Activated CD4-positive, alpha-beta T cell treated with anti-CD3 and anti-CD28 coated beads, Interleukin-2, Interleukin-6, amounts not matched to agents 100 ng/mL and 50 ng/mL, durations not matched to agents 16 hours and 8 hours (primary cell): ENCODE measurements around the gene TBCC.
"Not testable (repeated sequence)": the region's sequence is repeated elsewhere in the genome, so short reads cannot be mapped to it uniquely, and the experiment has no call there.

ENCODE experiments used
- DNase-seq: peaks from one replicate; pipeline ENCODE4 v3.0.0-alpha.2; 2020

The TBCC gene

GRCh38 chr6:42769836-42770235 is 23.9 kb upstream of the TBCC start:
- no peak for DNase-seq

GRCh38 chr6:42769051-42769450 is 23.1 kb upstream of the TBCC start:
- DNase-seq: no peak

- DNase-seq: no peak
Measured at GRCh38 chr6:42766163-42766670, 20.3 kb upstream of the TBCC start.

- no peak for DNase-seq
Measured at GRCh38 chr6:42764911-42765648, 19.2 kb upstream of the TBCC start.

GRCh38 chr6:42762950-42763349 is 17.0 kb upstream of the TBCC start:
- no peak for DNase-seq

- no peak for DNase-seq
Measured at GRCh38 chr6:42762426-42762859, 16.5 kb upstream of the TBCC start.

- DNase-seq: no peak
Measured at GRCh38 chr6:42761287-42762067, 15.6 kb upstream of the TBCC start.

- DNase-seq: no peak
Measured at GRCh38 chr6:42758756-42759430, 13.0 kb upstream of the TBCC start.

GRCh38 chr6:42756722-42757121 is 10.8 kb upstream of the TBCC start:
- no peak for DNase-seq

- no peak for DNase-seq
Measured at GRCh38 chr6:42754759-42755158, 8.9 kb upstream of the TBCC start.

- no peak for DNase-seq
Measured at GRCh38 chr6:42751055-42751454, 5.2 kb upstream of the TBCC start.

GRCh38 chr6:42748203-42748898 is 2.4 kb upstream of the TBCC start:
- DNase-seq: no peak

GRCh38 chr6:42746463-42747391 is 824 bp upstream of the TBCC start:
- peak; percentile 93 for DNase-seq

- peak; percentile 48 for DNase-seq
Measured at GRCh38 chr6:42745083-42745639, 742 bp downstream of the TBCC start.

- no peak for DNase-seq
Measured at GRCh38 chr6:42744351-42744893, 1.5 kb downstream of the TBCC start.

GRCh38 chr6:42742116-42742894 is 3.6 kb downstream of the TBCC start:
- DNase-seq: no peak

- no peak for DNase-seq
Measured at GRCh38 chr6:42740725-42741124, 5.2 kb downstream of the TBCC start.

- DNase-seq: no peak
Measured at GRCh38 chr6:42735976-42736375, 9.9 kb downstream of the TBCC start.

- DNase-seq: not testable (repeated sequence)
Measured at GRCh38 chr6:42733867-42734481, 11.9 kb downstream of the TBCC start.

- no peak for DNase-seq
Measured at GRCh38 chr6:42729731-42730130, 16.2 kb downstream of the TBCC start.
